ENCODE data around the gene SLIT3. TPM values are rescaled to one million over a fixed set of nuclear protein-coding genes. Genes with fewer than 3 reads are reported as not detected.

Gene SLIT3
- total RNA-seq = 7.6 TPM

DNA sequence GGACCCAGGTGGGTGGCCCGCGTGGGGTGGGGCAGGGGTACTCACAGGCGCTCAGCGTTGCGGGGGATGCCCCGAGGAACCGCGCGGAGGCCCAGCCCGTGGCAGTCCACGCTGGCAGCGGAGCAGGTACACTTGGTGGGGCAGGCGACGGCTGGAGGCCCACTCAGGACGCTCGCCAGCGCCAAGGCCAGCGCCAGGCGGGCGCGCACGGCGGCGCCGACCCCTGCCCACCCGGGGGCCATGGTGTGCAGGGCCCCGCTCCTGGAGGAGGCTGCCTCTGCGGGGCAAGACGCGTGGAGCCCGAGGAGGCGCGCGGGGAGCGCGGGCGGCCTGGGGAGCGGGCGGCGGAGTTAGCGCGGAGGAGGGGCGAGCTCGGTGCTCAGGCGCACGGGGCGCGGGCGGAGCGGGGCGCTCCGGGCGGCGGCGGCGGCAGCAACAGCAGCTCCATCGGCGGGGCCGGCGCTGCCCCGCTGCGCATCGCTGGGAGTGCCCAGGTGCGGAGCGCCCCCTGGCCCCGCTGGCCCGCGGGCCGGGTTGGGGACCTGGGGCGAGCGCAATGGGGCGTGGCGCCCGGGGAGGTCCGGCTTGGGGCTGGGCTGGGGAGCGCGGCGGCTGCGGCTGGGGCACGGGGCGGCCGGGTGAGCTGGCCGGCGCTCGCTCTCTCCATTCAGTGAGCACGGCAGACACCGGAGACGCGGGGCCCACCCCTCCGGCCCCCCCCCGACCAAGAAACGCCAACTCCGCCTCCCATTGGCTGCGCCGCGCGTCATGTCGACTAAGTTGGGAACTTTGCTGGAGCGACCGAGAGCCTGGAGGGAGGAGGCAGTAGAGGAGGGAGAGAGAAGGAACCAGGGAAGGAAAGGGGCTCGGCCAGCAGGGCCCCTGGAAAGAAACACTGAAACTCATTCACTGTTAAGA, at the start of gene SLIT3:
SLIT3 (minus strand) TSS at position 672 of the 918 bp plus-strand sequence; CDS start at position 242, 430 bp downstream.

Small RNAs within 50 kb of the gene (small RNA-seq; reads per million reads assigned to genes)
- gene MIR218-2 = 0.23 reads per million
- 0.59 reads per million, percentile 61 among the genes with 10 or more reads in this experiment for gene MIR585
- gene RF00019 = not detected

Measured in diencephalon (tissue), 1 donor.